ENCODE data around the gene FCRLB. TPM values are rescaled to one million over a fixed set of nuclear protein-coding genes. Genes with fewer than 3 reads are reported as not detected.

The FCRLB gene
- total and polyA plus RNA-seq, 9 of the 15 experiments (the other 6 are each of a cell fraction or from before 2014, with no cell fraction given) = 0.20 to 4.6 (median 1.3) TPM

GRCh38 chr1:161738627-161739287 lies 17.4 kb downstream of the FCRLB start (continued):
- no peak for TF ChIP-seq FOXO4 (CRISPR knock-in tag; IDR thresholded peaks at IDR 0.05)
- no peak for TF ChIP-seq PURB (CRISPR knock-in tag; IDR thresholded peaks at IDR 0.05; ENCODE audit: low read depth)
- peak; percentile 26; the same call in 1 of the 2 replicates for TF ChIP-seq ZBTB33 (CRISPR knock-in tag; IDR thresholded peaks at IDR 0.05)
- TF ChIP-seq ZFX (CRISPR knock-in tag; IDR thresholded peaks at IDR 0.05) = no peak
- no peak for TF ChIP-seq BRF1 (IDR thresholded peaks at IDR 0.05; ENCODE audit: borderline replicate concordance, extremely low read depth, insufficient read length)
- no peak for TF ChIP-seq CBX5 (IDR thresholded peaks at IDR 0.05; ENCODE audit: borderline replicate concordance, low read depth)
- TF ChIP-seq ZNF143 (CRISPR knock-in tag; IDR thresholded peaks at IDR 0.05) = no peak
- no peak for TF ChIP-seq RBM34 (IDR thresholded peaks at IDR 0.05; ENCODE audit: borderline replicate concordance, insufficient read depth, low read length)
- TF ChIP-seq CBFA2T2 (conservative IDR thresholded peaks at IDR 0.05) = peak; percentile 34; the same call in 1 of the 2 replicates
- peak; percentile 28; the same call in 1 of the 2 replicates for TF ChIP-seq IRF9 (tag; IDR thresholded peaks at IDR 0.05)
- TF ChIP-seq ZNF12 (CRISPR knock-in tag; IDR thresholded peaks at IDR 0.05) = no peak
- TF ChIP-seq ZNF764 (CRISPR knock-in tag; IDR thresholded peaks at IDR 0.05; ENCODE audit: low read depth) = no peak
- 0 out of 2 replicates have a peak, but pooled peaks have one; percentile 26 for TF ChIP-seq ESRRA (IDR thresholded peaks at IDR 0.05; ENCODE audit: borderline replicate concordance, low read depth)
- no peak for TF ChIP-seq RREB1 (CRISPR knock-in tag; IDR thresholded peaks at IDR 0.05)
- TF ChIP-seq E2F4 (CRISPR knock-in tag; IDR thresholded peaks at IDR 0.05; ENCODE audit: low read depth) = no peak

Measured in K562 (cell line).